NK-92 (cell line): ENCODE results near the gene MAPK9.
"Not testable (repeated sequence)": the region's sequence is repeated elsewhere in the genome, so short reads cannot be mapped to it uniquely, and the experiment has no call there.

Experiments used
- DNase-seq: peaks from one replicate; lab custom pipeline; 2025; ENCODE audit not compliant: unreplicated experiment; lab: John Stamatoyannopoulos, UW

The MAPK9 gene

DNA sequence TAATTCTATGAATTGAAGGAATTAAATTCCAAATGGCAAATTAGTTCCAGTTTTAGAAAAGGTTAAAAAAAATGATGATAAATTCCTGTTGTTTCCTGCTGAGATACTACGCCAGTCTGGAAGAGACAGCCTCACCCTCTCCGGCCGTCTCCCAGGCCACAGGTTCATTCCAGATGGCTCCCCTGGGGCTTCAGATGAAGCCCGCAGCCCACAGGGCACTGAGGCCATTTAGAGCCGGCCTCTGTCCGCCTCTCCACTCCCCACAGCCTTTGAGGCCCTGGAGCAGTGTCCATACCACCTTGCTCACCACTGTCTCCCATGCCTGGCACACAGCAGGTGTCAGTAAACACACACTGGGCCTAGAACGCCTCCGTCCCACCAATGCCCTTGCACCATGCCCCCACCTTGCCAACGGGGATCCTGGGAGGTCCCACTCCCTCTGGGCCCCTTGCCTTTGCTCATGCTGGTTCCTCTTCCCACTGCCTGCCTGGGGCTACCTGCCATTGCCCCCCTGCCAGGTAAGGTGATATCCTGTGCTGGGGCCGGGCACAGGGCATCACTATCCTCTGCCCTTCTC is 35.2 kb upstream of the MAPK9 start:
- no peak for DNase-seq

DNA sequence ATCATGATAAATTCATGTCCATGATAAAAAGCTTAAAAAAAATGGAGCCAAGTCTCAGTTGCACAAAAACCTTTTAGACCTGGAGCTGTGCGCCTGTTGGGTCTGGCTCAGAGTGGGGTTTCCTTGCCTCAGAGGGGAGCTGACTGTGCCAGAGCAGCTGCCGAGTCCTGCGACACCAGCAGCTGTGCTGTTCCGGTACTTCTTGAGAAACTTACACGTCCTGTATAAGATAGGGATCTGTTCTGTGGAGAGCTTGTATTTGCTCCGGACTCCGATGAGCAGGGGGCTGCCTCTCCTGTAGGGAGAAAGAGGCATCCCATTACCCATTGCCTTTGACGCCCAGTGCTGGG is 32.7 kb upstream of the MAPK9 start:
- no peak for DNase-seq

DNA sequence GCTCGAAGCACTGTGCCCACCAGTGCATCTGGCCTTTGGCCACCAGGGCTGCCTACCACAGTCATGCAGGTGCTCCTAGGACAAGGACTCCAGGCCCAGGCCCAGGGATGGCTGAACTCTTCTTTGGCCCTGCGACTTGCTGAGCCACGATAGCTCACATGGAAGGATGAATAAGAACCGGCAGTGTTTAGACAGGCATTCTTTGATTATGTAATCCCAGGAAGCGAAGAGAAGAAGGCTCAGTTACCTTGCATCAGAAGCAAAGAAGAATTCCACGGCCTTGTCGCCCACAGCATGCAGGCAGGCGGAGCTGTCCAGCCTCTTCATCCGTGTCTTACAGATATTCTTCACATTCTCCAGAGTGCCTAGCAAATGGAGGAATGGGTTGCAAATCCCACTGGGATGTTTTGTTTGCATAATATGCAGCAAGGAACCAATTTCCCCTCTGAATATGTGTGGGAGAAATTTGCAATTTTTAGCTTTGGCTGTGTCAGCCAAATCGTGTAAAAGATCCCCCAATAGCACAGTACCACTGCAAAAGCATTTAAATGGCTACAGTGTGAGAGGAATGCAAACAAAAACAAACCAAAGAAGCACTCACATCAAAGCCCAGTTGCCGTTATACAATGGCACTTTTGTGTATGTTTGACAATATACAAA is 32.2 kb upstream of the MAPK9 start:
- no peak for DNase-seq

DNA sequence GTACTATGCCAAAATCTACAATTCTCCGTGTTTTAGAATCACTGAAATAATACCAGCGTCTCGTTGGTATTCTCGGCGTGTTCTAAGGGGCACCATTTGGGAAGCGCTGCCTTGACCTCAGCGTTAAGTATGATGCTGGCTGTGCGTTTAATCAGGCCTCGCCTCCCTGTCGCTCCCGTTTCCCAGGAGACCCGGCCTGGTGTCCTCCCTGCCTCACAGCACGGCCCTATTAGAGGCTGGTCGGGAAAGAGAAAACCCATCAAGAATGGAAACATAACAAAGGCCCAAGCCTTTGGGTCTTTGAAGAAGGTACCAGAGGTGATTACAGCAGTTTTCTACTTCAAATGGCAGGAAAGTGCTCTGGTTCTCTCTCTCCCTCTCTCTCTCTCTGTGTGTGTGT is 31.3 kb upstream of the MAPK9 start:
- no peak for DNase-seq

DNA sequence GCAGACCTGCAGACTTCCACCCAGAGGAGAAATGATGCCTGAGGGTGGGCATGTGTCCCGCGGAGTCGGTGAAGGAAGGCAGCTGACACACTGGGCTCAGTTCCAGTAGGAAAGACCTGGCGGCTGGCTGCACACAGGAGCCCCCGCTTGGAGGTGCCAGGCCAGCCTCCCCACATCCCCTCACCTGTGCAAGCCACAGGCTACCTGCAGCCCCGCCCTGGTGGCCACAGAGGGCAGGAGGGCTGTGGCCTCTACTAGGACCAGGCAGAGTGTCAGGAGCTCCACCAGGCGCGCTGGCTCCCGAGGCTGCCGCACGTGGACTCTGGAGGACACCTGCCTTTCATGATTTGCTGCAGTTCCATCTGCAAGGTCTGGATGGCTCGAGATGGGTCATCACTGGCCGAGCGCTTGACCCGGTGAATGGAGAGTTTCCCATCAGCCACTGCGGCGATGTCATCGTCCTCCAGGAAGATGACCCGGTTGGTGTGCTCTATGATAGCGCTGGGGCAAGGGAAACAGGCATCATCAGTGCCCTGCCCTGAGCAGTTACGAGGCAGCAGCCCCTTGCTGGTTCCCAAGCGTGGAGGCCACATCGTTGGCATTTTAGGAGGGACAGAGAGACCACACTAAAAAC is 26.7 kb upstream of the MAPK9 start:
- no peak for DNase-seq

DNA sequence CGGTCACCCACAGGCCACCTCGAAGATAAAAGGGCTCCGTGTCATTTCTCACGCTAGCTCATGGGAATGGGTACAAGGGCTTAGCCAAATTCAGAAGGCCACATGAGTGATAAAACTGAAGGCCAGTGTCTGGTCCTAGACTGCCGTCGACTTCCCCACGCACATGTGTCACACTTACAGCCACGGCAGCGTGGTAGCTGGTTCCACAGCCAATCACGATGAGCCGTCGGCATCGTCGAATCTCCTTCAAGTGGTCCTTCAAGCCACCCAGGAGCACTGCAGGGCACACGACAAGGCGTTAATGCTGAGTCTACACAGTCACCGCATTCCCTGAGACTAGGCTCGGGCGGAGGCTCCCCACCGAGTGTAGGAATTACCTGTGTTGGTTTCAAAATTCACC is 24.7 kb upstream of the MAPK9 start:
- DNase-seq: no peak

DNA sequence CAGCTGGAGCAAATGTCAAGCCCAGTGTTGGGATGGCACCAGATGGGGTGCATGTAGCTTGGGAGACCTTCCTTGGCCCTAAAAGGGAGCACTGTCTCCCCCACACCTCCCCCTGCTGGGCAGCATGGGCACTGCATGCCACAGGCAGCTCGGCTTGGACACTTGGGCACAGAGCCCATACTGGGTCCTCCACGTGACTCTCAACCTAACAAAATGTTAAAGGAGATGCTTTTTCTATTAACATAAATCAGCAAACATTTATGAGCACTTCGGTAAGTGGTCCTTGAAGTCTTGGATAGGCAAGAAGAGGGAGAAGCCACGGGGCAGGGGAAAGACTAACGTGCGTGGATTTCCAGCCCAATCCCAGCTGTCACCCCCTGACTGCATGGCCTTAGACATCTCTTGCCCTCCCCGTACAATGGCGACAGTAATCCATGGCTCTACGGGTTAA is 23.9 kb upstream of the MAPK9 start:
- DNase-seq: no peak

DNA sequence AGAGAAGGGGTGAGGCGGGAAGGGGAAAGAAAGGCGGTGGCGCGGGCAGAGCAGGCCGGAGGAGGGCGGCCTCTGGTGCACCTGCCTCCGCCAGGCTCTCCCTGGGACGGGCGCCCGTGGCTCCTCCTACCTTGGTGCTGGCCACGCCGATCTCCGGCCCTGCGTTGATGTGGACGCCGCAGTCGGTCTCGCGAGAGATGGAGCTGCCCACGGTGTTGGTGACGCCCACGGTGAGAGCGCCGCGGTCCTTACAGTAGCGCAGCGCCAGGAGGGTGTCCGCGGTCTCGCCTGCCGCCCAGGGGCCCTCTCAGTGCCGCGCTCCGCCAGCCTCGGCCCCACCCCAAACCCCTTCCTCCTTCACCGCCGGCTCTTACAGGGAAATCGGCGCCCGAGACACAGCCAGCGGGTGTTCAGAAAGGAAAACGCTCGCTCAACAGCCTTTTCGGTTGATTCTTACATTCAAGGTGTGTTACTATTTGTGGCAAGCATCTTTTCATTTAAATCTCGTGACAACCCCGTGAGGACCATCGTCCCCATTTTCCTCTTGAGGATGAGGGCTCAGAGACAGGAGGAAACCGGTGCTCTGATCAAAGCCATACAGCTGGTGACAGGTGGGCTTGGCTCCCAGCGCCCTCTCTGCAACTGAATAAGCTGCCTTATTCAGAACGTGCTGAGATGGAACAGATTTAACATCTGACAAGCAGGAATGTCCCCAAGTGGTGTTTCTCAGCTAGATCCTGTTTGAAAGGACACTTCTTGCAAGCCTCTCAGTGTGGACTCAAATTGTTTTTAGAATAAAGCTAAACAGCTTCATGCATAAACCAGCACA is 22.0 kb upstream of the MAPK9 start:
- DNase-seq: no peak

DNA sequence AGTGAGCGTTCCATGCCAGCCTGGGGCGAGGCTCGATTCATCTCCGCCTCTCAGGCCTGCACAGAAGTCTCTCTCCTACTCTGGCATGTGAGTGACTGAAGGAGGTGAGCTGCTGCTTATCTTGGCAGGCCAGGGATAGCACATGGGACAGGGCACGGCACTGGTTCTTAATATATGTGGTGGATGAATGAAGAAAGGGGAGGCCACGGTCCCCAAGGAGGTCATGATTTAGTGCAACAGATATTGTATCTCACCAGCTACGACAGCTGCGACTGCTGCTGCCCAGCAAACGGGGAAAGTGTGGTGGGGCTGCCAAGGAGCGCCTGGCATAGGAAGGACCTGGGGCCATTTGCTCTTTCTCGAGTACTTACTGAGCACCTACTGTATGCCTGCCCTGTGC is 19.3 kb upstream of the MAPK9 start:
- DNase-seq: no peak

DNA sequence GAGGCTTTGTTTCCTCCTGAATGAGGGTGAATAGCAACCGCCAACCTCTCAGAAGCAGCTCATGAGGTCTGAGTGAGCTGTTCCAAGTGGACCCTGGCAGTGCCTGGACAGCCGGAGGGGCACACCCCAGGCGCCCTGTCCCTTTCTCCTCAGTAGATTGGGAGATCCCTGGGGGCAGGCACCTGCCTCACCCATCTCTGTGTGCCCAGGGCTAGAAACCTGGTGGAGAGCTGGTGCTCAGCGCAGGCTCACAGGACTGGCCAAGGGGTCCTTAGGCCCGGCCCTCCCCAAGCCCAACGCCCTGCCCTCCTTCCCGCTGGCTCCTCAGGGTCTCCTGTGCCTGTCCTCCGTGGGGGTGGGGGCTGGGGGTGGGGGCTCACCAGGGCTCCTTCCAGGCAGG is 14.9 kb upstream of the MAPK9 start:
- DNase-seq: no peak

DNA sequence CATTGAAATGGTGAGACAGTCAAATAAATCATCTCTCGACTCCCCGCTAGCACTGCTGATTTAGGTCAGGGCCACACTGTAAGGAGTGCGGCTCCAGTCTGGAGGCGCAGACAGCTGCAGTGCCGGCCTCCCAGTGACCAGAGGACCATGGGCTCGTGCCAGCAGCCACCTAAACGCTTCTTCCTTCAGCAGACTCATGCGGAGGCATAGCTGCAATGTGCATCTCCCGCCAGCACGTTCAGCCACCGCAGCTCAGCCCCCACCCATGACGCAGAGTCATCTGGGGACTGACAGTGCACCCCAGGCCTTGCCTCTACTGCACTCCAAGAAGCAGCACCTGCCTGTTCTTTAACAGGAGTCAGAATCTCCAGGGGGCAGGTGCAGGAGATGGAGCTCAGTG is 13.6 kb upstream of the MAPK9 start:
- no peak for DNase-seq

DNA sequence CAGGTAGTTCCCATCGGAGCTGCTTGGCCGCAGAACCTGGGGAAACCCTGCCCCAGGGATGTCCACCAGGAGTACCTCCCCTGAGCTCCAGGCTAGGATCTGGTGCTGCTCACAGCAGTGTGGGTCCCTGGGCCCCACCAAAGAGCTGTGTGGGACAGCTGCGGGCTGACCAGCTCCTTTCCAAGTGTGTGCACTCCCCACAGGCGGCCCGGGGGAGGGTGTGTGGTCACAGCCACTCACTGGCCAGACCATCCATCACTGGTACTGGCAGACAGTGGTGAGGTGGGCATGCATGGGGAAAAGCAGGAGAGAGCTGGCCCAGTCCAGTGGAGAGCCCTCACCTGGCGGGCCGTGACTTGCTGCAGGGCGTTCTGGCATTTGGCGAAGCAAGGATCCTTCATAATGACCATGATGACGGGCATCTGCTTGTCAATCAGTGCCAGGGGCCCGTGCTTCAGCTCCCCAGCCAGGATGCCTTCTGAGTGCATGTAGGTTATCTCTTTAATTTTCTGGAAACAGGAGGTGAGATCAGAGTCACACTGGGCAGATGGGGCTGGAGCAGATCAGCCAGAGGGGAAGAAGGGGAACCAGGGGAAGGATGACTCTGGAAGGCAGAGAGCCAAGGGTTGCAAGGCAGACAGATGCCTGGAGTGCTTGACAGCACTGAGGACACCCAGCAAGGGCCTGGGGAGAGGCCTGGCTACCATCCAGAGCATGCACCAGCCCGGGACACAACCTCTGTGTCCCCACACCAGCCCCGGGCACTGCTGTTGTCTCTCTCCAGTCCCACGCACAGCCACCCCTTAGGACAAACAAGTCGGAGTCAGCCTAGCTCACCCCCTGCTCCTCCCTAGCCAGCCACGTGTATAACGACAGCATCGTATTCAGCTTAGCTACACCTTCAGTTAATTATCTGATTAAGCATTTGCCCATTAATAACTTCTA is 12.8 kb upstream of the MAPK9 start:
- DNase-seq: no peak

DNA sequence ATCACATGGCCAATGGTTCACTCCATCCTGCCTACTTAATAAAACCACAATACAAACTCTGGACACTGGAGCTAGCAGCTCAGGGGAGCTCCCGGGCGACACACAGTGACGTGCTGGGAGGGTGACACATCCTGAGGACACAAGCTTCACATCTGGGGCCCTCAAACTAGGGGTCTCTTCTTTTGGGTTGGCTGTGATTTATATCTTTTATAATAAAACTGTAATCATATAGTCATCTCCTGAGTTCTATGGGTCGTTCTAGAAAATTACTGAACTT is 12.1 kb upstream of the MAPK9 start:
- no peak for DNase-seq

DNA sequence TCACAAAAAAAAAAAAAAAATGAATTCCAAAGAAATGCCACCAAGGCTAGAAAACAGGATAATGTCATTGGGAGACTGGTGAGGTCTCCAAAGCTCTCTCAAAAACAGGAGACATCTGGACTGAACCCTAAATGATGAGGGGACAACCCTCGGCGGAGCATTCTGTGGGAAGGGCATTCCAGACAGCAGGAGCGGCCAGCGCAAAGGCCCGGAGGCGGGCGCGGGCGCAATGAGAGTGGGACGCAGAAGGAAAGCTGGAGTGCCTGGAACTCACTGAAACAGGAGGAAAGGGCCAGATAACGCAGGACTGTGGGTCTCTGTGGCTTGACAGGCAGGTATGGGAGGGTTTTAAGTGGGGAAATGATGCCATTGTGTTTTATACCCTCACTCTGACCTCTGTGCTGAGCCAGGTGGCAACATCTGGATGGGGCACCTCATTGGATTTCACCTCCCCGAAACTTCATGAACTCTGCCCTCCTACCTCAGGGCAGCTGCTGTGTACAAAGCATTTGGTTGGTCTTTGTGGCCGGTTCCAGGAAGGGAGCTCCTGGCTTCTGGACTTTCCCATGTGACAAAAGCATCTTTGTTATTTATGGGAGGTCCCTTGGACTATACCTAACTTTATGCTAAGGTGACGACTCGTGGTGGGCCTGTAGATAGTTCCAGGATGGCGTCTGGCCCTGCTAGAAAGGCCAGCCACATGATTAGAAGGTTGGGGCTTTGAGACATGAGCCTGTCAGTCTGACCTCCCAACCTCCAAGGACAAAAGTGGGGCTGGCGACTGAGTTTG is 11.5 kb upstream of the MAPK9 start:
- DNase-seq: no peak

DNA sequence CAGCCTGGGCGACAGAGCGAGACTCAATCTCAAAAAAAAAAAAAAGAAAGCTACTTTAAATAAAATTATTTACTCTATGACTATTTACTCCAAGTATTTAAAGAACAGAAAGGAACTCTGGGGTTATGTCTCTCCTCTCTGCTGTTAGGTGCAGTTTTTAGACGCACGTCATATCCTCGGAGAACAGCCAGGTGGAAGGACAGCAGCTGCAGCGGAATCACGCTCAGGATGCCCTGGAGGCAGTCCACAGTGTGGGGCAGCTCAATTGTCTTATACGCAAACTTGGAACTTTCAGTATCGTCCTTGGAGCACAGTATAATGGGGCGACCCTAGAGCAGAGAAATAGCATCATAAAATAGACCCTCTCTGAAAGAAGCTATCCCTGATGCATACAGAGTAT is 10.4 kb upstream of the MAPK9 start:
- no peak for DNase-seq

DNA sequence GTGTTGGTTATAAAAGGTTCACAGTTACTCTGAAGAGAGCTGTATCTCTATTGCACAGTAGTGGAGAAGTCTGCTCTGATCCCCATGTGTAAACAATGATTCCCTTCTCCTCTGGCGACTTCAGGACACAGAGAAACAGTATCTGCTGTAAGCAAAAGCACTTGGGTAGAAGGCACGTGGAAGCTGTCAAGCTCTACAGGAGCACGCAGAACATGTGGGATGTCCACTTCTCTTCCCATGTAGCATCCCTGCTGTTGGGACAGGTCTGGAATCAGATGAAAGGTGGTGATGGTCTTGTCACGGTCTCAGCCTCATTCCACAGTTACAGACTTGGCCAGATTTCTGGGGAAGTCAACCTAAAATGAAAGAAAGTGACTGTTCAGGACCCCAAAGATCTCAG is 9.4 kb upstream of the MAPK9 start:
- no peak for DNase-seq

DNA sequence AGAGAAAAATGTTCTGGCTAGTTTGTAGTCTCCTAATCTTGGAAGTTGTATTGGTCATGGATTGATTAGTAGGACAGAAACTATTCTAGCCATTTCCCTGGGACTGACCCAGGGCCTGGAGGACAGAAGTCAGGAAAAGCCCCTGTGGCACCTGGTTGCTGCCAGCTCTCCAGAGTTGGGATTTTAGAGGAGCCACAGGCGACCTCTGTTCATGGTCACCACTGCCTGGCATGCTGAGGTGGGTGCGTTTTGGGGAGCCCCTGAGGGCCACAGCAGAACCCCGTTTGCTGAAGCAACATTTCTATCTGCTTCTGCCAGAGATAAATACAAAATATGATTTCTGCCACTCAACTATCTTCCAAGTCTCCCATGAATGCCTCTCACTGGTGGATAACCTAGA is 7.6 kb upstream of the MAPK9 start:
- no peak for DNase-seq

DNA sequence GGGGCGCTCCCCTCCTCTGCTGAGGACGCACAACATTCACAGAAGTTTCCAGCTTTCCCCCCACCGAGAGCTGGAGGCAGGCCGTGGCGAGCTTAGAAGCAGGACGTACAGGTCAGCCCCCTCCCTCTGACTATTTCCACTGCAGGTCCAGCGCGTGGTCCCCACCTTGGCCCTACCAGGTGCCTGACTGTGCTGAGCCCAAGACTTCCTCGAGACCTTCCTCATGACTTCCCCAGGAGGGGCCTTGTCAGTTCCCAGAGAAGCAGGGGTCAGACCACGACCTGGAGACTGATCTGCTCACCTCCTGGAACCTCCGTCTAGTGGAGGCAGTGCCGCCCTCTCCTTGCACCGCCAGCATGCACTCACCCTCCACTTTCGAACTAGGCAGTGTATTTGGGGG is 7.1 kb upstream of the MAPK9 start:
- not testable (repeated sequence) for DNase-seq

DNA sequence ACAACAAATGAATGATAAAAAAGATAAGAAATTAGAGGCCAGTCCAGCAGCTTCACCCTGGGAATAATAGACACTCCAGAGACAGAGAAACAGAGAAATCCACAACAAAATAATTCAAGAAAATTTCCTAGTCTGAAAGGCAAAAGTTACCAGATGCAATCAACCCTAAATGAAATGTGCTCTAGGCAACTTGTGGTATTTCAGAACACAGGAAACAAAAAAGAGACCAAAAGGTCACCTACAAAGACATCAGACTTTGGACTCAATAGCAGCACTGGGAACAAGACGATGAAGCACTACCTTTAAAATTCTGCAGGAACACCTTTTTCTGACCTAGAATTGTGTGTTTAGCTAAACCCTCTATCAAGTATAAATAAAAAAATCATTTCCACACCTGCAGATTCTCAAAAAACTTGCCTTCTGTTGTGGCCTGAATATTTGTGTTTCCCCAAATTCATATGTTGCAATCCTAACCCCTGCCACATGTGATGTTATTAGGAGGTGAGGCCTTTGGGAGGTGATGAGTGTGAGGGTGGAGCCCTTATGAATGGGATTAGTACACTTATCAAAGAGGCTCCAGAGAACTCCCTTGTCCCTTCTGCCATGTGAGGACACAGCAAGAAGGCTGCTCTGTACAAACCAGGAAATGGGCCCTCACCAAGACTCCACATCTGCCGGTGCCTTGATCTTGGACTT is 5.9 kb upstream of the MAPK9 start:
- DNase-seq: no peak

DNA sequence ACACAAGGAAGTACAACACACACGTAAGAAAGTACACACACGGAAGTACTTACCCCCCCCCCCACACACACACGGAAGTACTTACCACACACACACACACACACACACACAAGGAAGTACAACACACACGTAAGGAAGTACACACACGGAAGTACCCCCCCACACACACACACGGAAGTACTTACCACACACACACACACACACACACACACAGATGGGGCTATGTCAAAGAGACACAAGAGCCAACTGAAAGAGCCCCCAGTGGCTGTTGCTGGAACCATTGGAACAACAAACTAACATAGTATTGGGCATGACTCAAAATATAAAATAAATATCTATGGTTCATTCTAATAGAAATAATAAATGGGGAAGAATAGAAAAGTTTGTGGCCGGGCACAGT is 4.9 kb upstream of the MAPK9 start:
- DNase-seq: no peak
